IMR-90 (cell line): ENCODE measurements around the gene PRICKLE2. TPM values are rescaled to one million over a fixed set of nuclear protein-coding genes. Genes with fewer than 3 reads are reported as not detected.

Experiments
- ATAC-seq: fragments of 200-7000 bp; cut with Tn5 transposase; 2 replicates; pipeline ENCODE4 v1.9.1; 2020; ENCODE audit warnings: low read depth, mild to moderate bottlenecking, moderate library complexity
- BruUV-seq: library from RNA; stranded (reverse); fragments of 400-500 nt; replicated peaks from 2 replicates; lab custom pipeline; 2021; lab: Mats Ljungman, UMichigan
- CTCF ChIA-PET: fragments of 300-600 bp; formaldehyde crosslinking; extraction: SDS; loops from one replicate; lab custom pipeline; 2021; ENCODE audit warnings: antibody characterized with exemption; lab: Yijun Ruan, JAX
- POLR2A ChIA-PET: fragments of 300-600 bp; sonication (Branson Sonifier 250); formaldehyde crosslinking; loops from one replicate; lab custom pipeline; 2022; ENCODE audit warnings: antibody characterized with exemption; ENCODE audit not compliant: unreplicated experiment; lab: Charles Lee
- DNase-seq: peaks from one replicate; pipeline ENCODE4 v3.0.0; 2013
- H2AFZ ChIP-seq: replicated peaks from 2 replicates; pipeline ENCODE3; 2013; ENCODE audit warnings: low read length, mild to moderate bottlenecking; ENCODE audit not compliant: poor library complexity
- H2AK5ac ChIP-seq: 2 replicates; pipeline ENCODE4 v1.6.1; 2013; ENCODE audit warnings: low read depth, low read length, inconsistent platforms
- H2AK9ac ChIP-seq: replicated peaks from 2 replicates; pipeline ENCODE3; 2013; ENCODE audit warnings: mild to moderate bottlenecking, low read depth, low read length, moderate library complexity; ENCODE audit not compliant: poor library complexity
- H2BK120ac ChIP-seq: 2 replicates; pipeline ENCODE4 v1.6.1; 2013; ENCODE audit warnings: low read depth, low read length, inconsistent platforms
- H2BK15ac ChIP-seq: 3 replicates; pipeline ENCODE4 v1.6.1; 2013; ENCODE audit warnings: low read depth, low read length, inconsistent platforms
- H2BK20ac ChIP-seq: 2 replicates; pipeline ENCODE4 v1.6.1; 2013; ENCODE audit warnings: low read depth, mild to moderate bottlenecking, inconsistent platforms, low read length, moderate library complexity
- H2BK5ac ChIP-seq: 2 replicates; pipeline ENCODE4 v1.6.1; 2013; ENCODE audit warnings: mild to moderate bottlenecking, low read depth, low read length, inconsistent platforms; ENCODE audit not compliant: poor library complexity, severe bottlenecking
- H3K14ac ChIP-seq: replicated peaks from 2 replicates; pipeline ENCODE4 v1.6.1; 2013; ENCODE audit warnings: low read depth, low read length, inconsistent platforms
- H3K18ac ChIP-seq: 2 replicates; pipeline ENCODE4 v1.6.1; 2013; ENCODE audit warnings: low read depth, low read length, control low read depth
- H3K23ac ChIP-seq: 2 replicates; pipeline ENCODE4 v1.6.1; 2013; ENCODE audit warnings: low read depth, low read length, inconsistent platforms
- H3K27ac ChIP-seq: 2 replicates; pipeline ENCODE4 v1.5.1; 2013; ENCODE audit warnings: mild to moderate bottlenecking, control low read depth, low read length; ENCODE audit not compliant: insufficient read depth
- H3K27me3 ChIP-seq: 2 replicates; pipeline ENCODE4 v1.6.1; 2013; ENCODE audit warnings: low read length; ENCODE audit not compliant: control insufficient read depth, insufficient read depth
- H3K36me3 ChIP-seq: 2 replicates; pipeline ENCODE4 v1.6.1; 2013; ENCODE audit warnings: low read length, mixed read lengths; ENCODE audit not compliant: control insufficient read depth, insufficient read depth
- H3K4ac ChIP-seq: 2 replicates; pipeline ENCODE4 v1.6.1; 2013; ENCODE audit warnings: low read depth, low read length, inconsistent platforms
- H3K4me1 ChIP-seq: 2 replicates; pipeline ENCODE4 v1.6.1; 2013; ENCODE audit warnings: low read length, mixed read lengths; ENCODE audit not compliant: control insufficient read depth, insufficient read depth
- H3K4me2 ChIP-seq: 2 replicates; pipeline ENCODE4 v1.6.1; 2013; ENCODE audit warnings: low read depth, mild to moderate bottlenecking, control low read depth, low read length, moderate library complexity
- H3K4me3 ChIP-seq: 2 replicates; pipeline ENCODE4 v1.5.1; 2013; ENCODE audit warnings: low read depth, mild to moderate bottlenecking, control low read depth, low read length, moderate library complexity; ENCODE audit not compliant: insufficient read depth
- H3K56ac ChIP-seq: 2 replicates; pipeline ENCODE4 v1.6.1; 2013; ENCODE audit warnings: low read length, inconsistent platforms; ENCODE audit not compliant: insufficient read depth; ENCODE audit errors: extremely low read depth
- H3K79me1 ChIP-seq, 2 experiments: 2 replicates each; pipeline ENCODE4 v1.6.1; 2013; ENCODE audit warnings: low read length in 2 of 2, inconsistent platforms in 1 of 2, low read depth in 1 of 2
- H3K9ac ChIP-seq: 2 replicates; pipeline ENCODE4 v1.6.1; 2013; ENCODE audit warnings: low read depth, low read length, control low read depth
- H3K9me1 ChIP-seq: 2 replicates; pipeline ENCODE4 v1.6.1; 2013; ENCODE audit warnings: low read length, inconsistent platforms; ENCODE audit not compliant: insufficient read depth
- H3K9me3 ChIP-seq: 2 replicates; pipeline ENCODE4 v1.6.1; 2013; ENCODE audit warnings: low read length; ENCODE audit not compliant: control insufficient read depth, insufficient read depth
- H4K20me1 ChIP-seq: 2 replicates; pipeline ENCODE4 v1.6.1; 2013; ENCODE audit warnings: low read length, inconsistent platforms; ENCODE audit not compliant: insufficient read depth
- H4K5ac ChIP-seq: 2 replicates; pipeline ENCODE4 v1.6.1; 2013; ENCODE audit warnings: mild to moderate bottlenecking, low read depth, low read length, control low read depth
- H4K8ac ChIP-seq, 2 experiments: 2 replicates each; pipeline ENCODE4 v1.6.1; 2013; ENCODE audit warnings: low read depth in 2 of 2, low read length in 2 of 2, control low read depth in 1 of 2, inconsistent platforms in 1 of 2
- H4K91ac ChIP-seq: 2 replicates; pipeline ENCODE4 v1.6.1; 2013; ENCODE audit warnings: low read depth, low read length, inconsistent platforms; ENCODE audit not compliant: insufficient read depth
- BHLHE40 ChIP-seq: fragments of 150-350 bp; IDR thresholded peaks from 2 replicates; pipeline ENCODE4 v1.6.1; 2016; ENCODE audit warnings: mild to moderate bottlenecking, low read depth, low read length
- RAD21 ChIP-seq: IDR thresholded peaks from 2 replicates; pipeline ENCODE4 v1.6.1; 2012; ENCODE audit warnings: low read length, improper control_type of control experiment
- WGBS, 2 experiments: methylation state at CpG; one replicate each; pipeline versions ENCODE4 v1.1.5 to v1.1.7; 2013; ENCODE audit warnings: missing lambda C conversion rate in 2 of 2; ENCODE audit not compliant: insufficient read length in 1 of 2; ENCODE audit errors: extremely low coverage in 2 of 2; 5-methylcytosine and 5-hydroxymethylcytosine counted together
- dilution Hi-C: fragments of 300-500 bp; cut with HindIII; formaldehyde crosslinking; loops from one replicate; pipeline ENCODE4 v1.14.3; 2018; ENCODE audit warnings: low sequenced_read_pairs; ENCODE audit not compliant: unreplicated experiment
- in situ Hi-C: fragments of 300-500 bp; cut with MboI; formaldehyde crosslinking; loops from 3 replicates; pipeline ENCODE4 v1.14.3; 2019; ENCODE audit warnings: low sequenced_read_pairs, inconsistent platforms, mixed read lengths
- intact Hi-C: fragments of 100-400 bp; cut with micrococcal nuclease; formaldehyde crosslinking; loops from 2 replicates; pipeline ENCODE4 v1.10.0; 2022
- polyA plus RNA-seq, 3 experiments: library from polyadenylated mRNA; depleted of rRNA; stranded (reverse); fragments of >200 nt; gene quantifications; 2 replicates each; pipeline ENCODE4 v1.2.3, GENCODE V29; 2012; ENCODE audit warnings: low replicate concordance in 1 of 3
- total RNA-seq: library from RNA; depleted of rRNA; stranded (reverse); fragments of >200 nt; gene quantifications from 2 replicates; pipeline ENCODE4 v1.2.3, GENCODE V29; 2012

Gene PRICKLE2
- total and polyA plus RNA-seq, 2 of the 4 experiments (the other 2 are of a cell fraction), result 4.1 to 14.2 TPM

DNA sequence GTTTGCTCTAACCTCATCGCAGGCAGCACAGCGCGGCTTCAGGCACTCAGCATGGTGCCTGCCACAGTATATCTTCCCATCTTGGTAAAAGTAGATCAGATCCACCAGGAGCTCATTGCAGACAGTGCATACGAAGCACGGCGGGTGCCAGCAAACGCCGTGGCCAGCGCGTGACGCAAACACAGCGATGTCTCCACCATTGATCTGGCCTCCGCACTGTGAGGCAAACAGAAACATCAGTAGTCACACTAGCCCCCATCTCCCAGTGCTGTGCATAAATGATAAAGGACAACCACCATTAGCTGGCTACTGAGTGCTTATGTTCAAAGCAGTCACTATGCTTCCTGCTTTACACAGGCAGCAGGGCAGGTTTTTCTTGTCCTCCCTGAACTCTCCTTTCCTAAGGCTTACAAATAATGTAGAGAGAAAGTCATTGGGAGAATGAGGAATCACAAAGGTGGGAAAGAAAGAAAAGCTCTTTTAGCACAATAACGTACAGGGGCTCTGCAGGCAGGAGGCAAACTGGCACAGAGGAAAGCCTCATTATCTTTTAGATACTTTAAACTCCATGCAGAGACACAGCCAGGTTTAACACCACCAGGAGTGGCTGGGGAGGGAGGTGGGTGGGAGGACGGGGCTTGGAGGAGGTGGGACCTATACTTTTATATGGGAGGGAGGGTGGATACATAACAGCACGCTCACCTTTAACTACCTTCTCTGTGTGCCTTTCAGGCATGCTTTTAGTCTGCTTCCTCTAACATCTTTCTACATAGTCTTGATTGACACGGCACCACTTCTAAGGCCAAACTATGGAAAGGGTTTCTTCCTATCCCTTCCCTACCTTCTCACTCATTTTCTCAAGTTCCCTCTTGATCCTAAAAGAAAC is 67.9 kb downstream of the PRICKLE2 start (continued):
- TF ChIP-seq RAD21, result no peak

DNA sequence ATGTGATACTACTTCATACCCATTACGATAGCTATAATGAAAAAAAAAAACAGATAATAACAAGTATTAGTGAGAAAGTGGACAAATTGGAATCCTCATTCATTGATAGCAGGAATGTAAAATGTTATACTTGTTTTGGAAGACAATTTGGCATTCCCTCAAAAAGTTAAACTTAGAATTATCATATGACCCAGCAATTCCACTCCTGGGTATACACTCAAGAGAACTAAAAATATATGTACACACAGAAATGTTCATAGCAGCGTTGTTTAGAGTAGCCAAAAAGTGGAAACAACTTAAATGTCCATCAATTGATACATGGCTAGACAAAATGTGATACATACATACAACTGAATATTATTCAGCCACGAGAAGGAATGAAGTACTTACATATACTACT is 69.9 kb downstream of the PRICKLE2 start:
- TF ChIP-seq BHLHE40, result no peak
- peaks cover 11% of the 10 kb centered on the region for H3K4me1 ChIP-seq
- peaks cover 24% of the 10 kb centered on the region for H3K9me1 ChIP-seq
- H2AK5ac ChIP-seq, result no peak overlapping the region
- peaks cover 46% of the 10 kb centered on the region for H3K36me3 ChIP-seq
- ATAC-seq (no peak), DNase-seq (no peak)
- H2BK120ac ChIP-seq, result no peak overlapping the region
- H4K20me1 ChIP-seq, result no peaks in the 10 kb centered on the region; the same call in none of the 2 replicates
- no peak overlapping the region for H3K4me3 ChIP-seq
- H2AK9ac ChIP-seq, result no peak overlapping the region
- BruUV-seq, result no TSS peak
- no peak overlapping the region for H3K23ac ChIP-seq
- ChIA-PET POLR2A (no interaction called here), CTCF (no interaction called here)
- no peak overlapping the region for H3K18ac ChIP-seq
- H3K14ac ChIP-seq, result no peak overlapping the region
- no peak overlapping the region for H3K56ac ChIP-seq
- in situ Hi-C loops, result no loop called here
- no peak overlapping the region for H3K4me2 ChIP-seq
- H2AFZ ChIP-seq, result no peak overlapping the region
- dilution Hi-C loops, result no loop called here
- no peak overlapping the region for H2BK5ac ChIP-seq
- H2BK15ac ChIP-seq, result no peak overlapping the region
- no peak overlapping the region for H3K9ac ChIP-seq
- intact Hi-C loops, result no loop called here
- WGBS, 2 experiments, result no CpG with 5 or more reads among the region's 3 CpGs
- no peaks in the 10 kb centered on the region for H3K9me3 ChIP-seq
- H3K4ac ChIP-seq, result no peak overlapping the region
- no peak overlapping the region for H3K27ac ChIP-seq
- H2BK20ac ChIP-seq, result no peak overlapping the region
- H4K91ac ChIP-seq, result no peak overlapping the region
- peaks cover 14 to 34% of the 10 kb centered on the region in 2 experiments for H3K79me1 ChIP-seq
- H4K5ac ChIP-seq, result no peak overlapping the region
- no peak overlapping the region for H4K8ac ChIP-seq
- H3K27me3 ChIP-seq, result no peaks in the 10 kb centered on the region
